Measurements from ENCODE around the gene RAB27B.

RAB27B gene

DNA sequence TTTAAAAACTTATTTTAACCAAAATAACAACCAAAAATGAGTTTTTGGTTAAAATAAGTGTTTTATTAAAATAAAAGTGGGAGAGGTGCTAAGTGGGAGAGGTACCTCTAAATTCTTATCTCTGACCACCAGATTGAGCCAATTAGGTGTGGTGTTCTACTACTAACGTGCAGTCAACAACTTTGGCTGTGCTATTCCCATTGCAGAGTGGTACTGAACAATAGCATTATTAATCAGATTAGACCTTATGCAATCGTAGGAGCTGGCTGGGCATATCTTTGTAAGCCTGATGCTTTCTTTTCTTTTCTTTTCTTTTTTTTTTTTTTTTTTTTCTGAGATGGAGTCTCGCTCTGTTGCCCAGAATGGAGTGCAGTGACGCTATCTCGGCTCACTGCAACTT lies 38.9 kb downstream of the RAB27B start:
- DNase-seq (ENCODE audit: low spot score): peak; percentile 40

DNA sequence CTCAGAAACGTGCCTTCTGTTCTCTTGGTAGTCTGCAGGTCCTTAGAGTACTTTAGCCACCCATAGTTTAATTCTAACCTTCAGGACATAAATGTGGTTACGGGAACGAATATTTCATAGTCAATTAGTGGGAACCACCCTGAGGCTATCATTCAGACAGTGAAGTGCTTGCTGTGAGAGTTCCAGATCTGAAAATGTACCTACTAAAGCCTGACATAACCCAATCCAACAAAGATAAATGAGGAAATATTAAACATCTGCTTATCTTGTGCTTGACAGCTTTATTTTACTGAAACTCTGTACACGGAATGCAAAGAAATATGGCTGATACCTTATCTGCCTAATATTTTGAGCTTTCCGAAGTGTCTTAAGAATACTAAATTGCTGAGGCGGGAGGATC lies 43.0 kb downstream of the RAB27B start:
- peak; percentile 59 for DNase-seq (ENCODE audit: low spot score)

GRCh38 chr18:54872681-54873080 lies 44.4 kb downstream of the RAB27B start:
- DNase-seq (ENCODE audit: low spot score): peak; percentile 7

DNA sequence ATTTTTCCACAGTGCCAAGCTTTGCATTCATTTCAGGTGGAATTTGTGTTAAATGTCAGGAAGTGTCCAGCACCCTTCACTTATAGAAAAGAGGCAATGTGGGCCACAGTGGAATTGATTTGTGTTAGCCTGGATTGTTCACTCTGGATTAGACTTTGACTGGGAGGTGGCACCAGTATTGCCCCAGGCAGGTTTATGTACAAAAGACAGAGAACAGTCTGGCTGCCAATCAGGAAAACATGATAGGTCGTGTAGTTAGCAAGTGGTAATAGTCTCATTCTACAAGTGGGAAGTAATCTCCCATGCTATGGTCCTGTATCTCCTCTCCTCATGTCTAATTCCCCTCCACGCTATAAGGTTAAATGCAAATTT lies 45.6 kb downstream of the RAB27B start:
- DNase-seq (ENCODE audit: low spot score): no peak

DNA sequence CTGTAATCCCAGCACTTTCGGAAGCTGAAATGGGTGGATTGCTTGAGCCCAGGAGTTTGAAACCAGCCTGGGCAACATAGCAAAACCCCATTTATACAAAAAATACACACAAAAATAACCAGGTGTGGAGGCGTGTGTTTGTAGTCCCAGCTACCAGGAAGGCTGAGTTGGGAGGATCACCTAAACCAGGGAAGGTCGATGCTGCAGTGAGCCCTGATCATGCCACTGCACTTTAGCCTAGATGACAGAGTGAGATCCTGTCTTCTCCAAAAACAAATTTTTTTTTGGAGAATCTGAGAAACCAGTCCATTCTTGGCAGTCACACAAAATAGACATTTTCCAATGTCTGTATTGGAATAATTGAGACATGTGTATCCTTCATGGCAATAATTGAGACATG lies 46.8 kb downstream of the RAB27B start:
- no peak for DNase-seq (ENCODE audit: low spot score)

GRCh38 chr18:54877076-54877475 lies 48.8 kb downstream of the RAB27B start:
- DNase-seq (ENCODE audit: low spot score): no peak

- DNase-seq (ENCODE audit: low spot score): no peak
These were observed 49.9 kb downstream of the RAB27B start for GRCh38 chr18:54878159-54878622.

GRCh38 chr18:54878659-54879358 lies 50.5 kb downstream of the RAB27B start:
- no peak for DNase-seq (ENCODE audit: low spot score)

DNA sequence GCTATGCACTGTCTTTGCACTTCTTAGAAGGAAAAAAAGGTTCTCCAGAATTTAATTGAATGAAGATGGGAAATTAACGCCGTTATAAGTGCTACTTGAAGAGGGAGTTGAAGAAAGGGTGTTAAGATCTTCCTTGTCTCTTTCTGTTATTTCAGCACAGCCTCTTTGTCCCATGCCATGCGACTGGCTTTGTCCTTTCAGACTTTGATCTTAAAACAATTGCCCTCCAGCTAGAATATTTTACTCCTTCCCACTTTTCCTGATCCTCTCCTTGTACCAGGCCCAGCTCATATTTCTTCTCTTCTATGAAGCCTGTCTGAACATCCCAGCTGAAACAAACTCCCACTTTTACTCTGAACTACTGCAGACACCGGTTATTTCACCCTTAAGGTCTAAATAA lies 51.4 kb downstream of the RAB27B start:
- no peak for DNase-seq (ENCODE audit: low spot score)

GRCh38 chr18:54880395-54881105 lies 52.3 kb downstream of the RAB27B start:
- no peak for DNase-seq (ENCODE audit: low spot score)

GRCh38 chr18:54881229-54881768 lies 53.0 kb downstream of the RAB27B start:
- peak; percentile 24 for DNase-seq (ENCODE audit: low spot score)

GRCh38 chr18:54882318-54882717 lies 54.0 kb downstream of the RAB27B start:
- DNase-seq (ENCODE audit: low spot score): no peak

- DNase-seq (ENCODE audit: low spot score): no peak
These were observed 55.7 kb downstream of the RAB27B start for GRCh38 chr18:54883816-54884604.

- no peak for DNase-seq (ENCODE audit: low spot score)
These were observed 60.1 kb downstream of the RAB27B start for GRCh38 chr18:54888378-54888777.

GRCh38 chr18:54888933-54889332 lies 60.7 kb downstream of the RAB27B start:
- no peak for DNase-seq (ENCODE audit: low spot score)

DNA sequence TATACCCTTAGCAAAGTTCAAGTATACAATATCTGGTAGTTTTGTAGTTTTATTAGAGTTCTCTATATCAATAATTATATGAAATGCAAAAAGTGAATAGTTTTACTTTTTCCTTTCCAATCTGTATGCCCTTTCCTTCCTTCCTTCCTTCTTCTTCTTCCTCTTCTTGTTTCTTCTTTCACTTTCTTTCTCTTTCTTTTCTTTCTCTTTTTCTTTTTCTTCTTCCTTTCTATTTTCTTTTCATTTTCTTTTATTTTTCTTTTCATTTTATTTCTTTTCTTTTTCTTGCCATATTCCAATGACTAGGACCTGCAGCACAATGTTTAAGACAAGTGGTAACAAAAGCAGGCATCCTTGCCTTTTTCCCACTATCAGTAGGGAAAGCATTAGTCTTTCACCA lies 71.2 kb downstream of the RAB27B start:
- DNase-seq (ENCODE audit: low spot score): no peak

- no peak for DNase-seq (ENCODE audit: low spot score)
These were observed 72.0 kb downstream of the RAB27B start for GRCh38 chr18:54900290-54900689.

- no peak for DNase-seq (ENCODE audit: low spot score)
These were observed 76.3 kb downstream of the RAB27B start for GRCh38 chr18:54904581-54904980.

- no peak for DNase-seq (ENCODE audit: low spot score)
These were observed 77.4 kb downstream of the RAB27B start for GRCh38 chr18:54905629-54906028.

DNA sequence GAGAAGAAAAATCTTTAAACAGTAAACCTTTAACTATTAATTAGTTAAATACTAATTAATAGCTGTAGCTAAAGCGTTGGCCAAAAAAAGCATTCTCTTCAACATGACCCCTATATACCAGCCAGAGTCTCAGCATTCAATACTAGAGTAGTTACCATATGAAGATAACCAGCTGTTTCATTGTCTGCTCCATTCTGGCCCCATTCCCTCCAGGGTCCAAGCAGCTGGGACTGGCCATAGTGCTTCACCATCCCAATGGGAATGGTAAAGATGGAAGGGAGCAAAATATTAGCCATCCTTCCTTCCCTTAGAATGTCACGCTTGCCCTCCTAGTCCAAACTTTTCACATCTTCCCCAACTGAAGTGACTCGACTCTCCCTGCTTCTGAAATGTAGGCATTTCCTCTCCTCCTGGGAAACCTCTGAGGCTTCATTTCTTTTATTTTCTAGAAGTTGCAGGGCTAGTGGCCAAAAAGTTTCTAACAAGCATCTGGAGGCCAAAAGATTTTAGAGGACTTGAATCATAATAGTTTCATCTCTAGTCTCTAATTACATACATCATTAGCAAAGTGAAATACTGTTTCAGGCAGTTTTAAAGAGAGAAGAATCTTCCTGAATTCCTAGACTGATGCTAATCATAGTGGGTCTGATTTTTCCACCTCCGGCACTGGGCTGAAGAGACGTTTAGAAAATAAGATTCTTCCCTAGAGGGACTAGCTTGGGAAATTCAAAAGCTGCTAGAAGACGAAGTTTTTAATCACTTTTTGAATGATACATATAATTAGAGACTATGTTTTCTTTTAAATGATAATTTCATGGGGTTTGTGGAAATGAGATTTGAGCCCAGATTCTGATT lies 78.3 kb downstream of the RAB27B start:
- DNase-seq (ENCODE audit: low spot score): no peak

DNA sequence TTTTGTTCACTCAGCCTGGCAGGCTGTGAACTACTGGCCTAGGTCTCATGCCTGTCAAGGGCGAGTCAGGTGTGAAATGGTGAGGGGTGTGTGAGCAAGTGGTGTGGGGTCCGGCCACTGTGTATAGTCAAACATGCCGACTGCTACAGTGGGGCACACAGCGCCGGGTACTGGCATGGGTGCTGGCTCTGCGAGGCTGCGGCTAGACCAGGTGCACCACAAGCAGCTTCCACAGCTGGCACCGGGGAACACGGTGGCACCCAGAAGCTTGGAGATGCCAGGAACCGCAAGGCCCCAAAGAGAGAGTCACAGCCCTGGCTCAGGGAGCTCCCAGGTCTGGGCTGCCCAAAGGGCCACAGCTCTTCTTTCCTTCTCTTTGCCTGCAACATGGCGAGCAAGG lies 81.3 kb downstream of the RAB27B start:
- DNase-seq (ENCODE audit: low spot score): no peak
